Mucosa of descending colon (tissue), 3 donors: ENCODE results near the gene SLC25A36. TPM values are rescaled to one million over a fixed set of nuclear protein-coding genes. Genes with fewer than 3 reads are reported as not detected.
"Not testable (repeated sequence)": the region's sequence is repeated elsewhere in the genome, so short reads cannot be mapped to it uniquely, and the experiment has no call there.

Experiments used
- ATAC-seq: fragments of 200-7000 bp; cut with Tn5 transposase; one replicate; pipeline ENCODE4 v1.9.1; 2020; ENCODE audit warnings: mild to moderate bottlenecking, moderate library complexity
- DNase-seq, 3 donors: peaks; one replicate each; pipeline ENCODE4 v3.0.0-alpha.2; 2020
- H3K36me3 ChIP-seq: fragments of 200-600 bp; one replicate; pipeline ENCODE4 v1.8.0; 2021; ENCODE audit warnings: low read depth, mild to moderate bottlenecking
- H3K4me1 ChIP-seq: fragments of 200-600 bp; one replicate; pipeline ENCODE4 v1.8.0; 2021; ENCODE audit warnings: low read depth, mild to moderate bottlenecking
- H3K4me3 ChIP-seq: fragments of 200-600 bp; one replicate; pipeline ENCODE4 v1.8.0; 2021; ENCODE audit warnings: mild to moderate bottlenecking
- H3K9me3 ChIP-seq: fragments of 200-600 bp; one replicate; pipeline ENCODE4 v1.8.0; 2021; ENCODE audit warnings: mild to moderate bottlenecking
- CTCF ChIP-seq: fragments of 200-600 bp; IDR thresholded peaks from one replicate; pipeline ENCODE4 v1.8.0; 2022; ENCODE audit warnings: antibody characterized with exemption, mild to moderate bottlenecking
- intact Hi-C, 2 donors: fragments of 100-400 bp; cut with DNase I in 1 of 2; cut with micrococcal nuclease in 1 of 2; formaldehyde crosslinking; loops; one replicate each; pipeline versions ENCODE4 v1.11.0 to v1.11.1; 2022; cut with DNase I, micrococcal nuclease
- total RNA-seq, 3 donors: library from RNA; stranded (reverse); fragmentation: NEBNext Ultra II Directional in 2 of 3; extraction: Animal tissue kit (Norgen Biotek cat#: 25700) in 2 of 3; gene quantifications; one replicate each; pipeline versions ENCODE4 v1.2.1 to v1.2.4, GENCODE V29; 2021 to 2023
- donor health status: DM: no; HTN: no; CAD: no; lungs with moderate emphysema.
- donor health status: DM: no; HTN: no; CAD: no.
- donor health status: DM: no; HTN: yes; CAD: no.

SLC25A36 gene
- total RNA-seq, 3 donors from 2014 or later: 38.3 to 53.7 (median 47.5) TPM

GRCh38 chr3:140974900-140975299 lies 33.3 kb downstream of the SLC25A36 start:
- Histone ChIP-seq H3K36me3 (no peaks in the 10 kb centered on the region), H3K4me3 (no peak overlapping the region), H3K4me1 (no peaks in the 10 kb centered on the region), H3K9me3 (no peaks in the 10 kb centered on the region)
- no peak for TF ChIP-seq CTCF
- intact Hi-C loops: no loop called here
- no peak for DNase-seq
- no peak for ATAC-seq

GRCh38 chr3:140980663-140981062 lies 39.0 kb downstream of the SLC25A36 start:
- DNase-seq (no peak), ATAC-seq (no peak)
- H3K4me1 ChIP-seq: no peaks in the 10 kb centered on the region
- TF ChIP-seq CTCF: no peak
- H3K9me3 ChIP-seq: peaks cover 3% of the 10 kb centered on the region
- H3K36me3 ChIP-seq: no peaks in the 10 kb centered on the region
- intact Hi-C loops: no loop called here
- no peak overlapping the region for H3K4me3 ChIP-seq

- ATAC-seq, H3K4me3 ChIP-seq, intact Hi-C loops, H3K4me1 ChIP-seq, H3K9me3 ChIP-seq, H3K36me3 ChIP-seq, DNase-seq: not testable (repeated sequence)
Measured at GRCh38 chr3:140987792-140988191, 46.2 kb downstream of the SLC25A36 start.

- DNase-seq: no peak
- intact Hi-C loops: no loop called here
- no peak for TF ChIP-seq CTCF
- H3K4me1 ChIP-seq: no peaks in the 10 kb centered on the region
- H3K36me3 ChIP-seq: no peaks in the 10 kb centered on the region
- no peaks in the 10 kb centered on the region for H3K9me3 ChIP-seq
- no peak for ATAC-seq
- H3K4me3 ChIP-seq: no peak overlapping the region
Measured at GRCh38 chr3:140994316-140994715, 52.7 kb downstream of the SLC25A36 start.

GRCh38 chr3:140994861-140995260 lies 53.2 kb downstream of the SLC25A36 start:
- H3K4me3 ChIP-seq, intact Hi-C loops, H3K36me3 ChIP-seq, DNase-seq, H3K4me1 ChIP-seq, ATAC-seq, H3K9me3 ChIP-seq: not testable (repeated sequence)

GRCh38 chr3:140995881-140996280 lies 54.2 kb downstream of the SLC25A36 start:
- no peak for DNase-seq
- TF ChIP-seq CTCF: no peak
- no peaks in the 10 kb centered on the region for H3K4me1 ChIP-seq
- no peak for ATAC-seq
- intact Hi-C loops: no loop called here
- H3K9me3 ChIP-seq: no peaks in the 10 kb centered on the region
- H3K36me3 ChIP-seq: no peaks in the 10 kb centered on the region
- H3K4me3 ChIP-seq: no peak overlapping the region

GRCh38 chr3:141000027-141000663 lies 58.5 kb downstream of the SLC25A36 start:
- Histone ChIP-seq H3K36me3 (no peaks in the 10 kb centered on the region), H3K9me3 (no peaks in the 10 kb centered on the region), H3K4me1 (no peaks in the 10 kb centered on the region), H3K4me3 (no peak overlapping the region)
- no peak for TF ChIP-seq CTCF
- intact Hi-C loops: no loop called here
- ATAC-seq (peak; percentile 68), DNase-seq (peak in 2 of 3 donors; percentile 57 to 63)
